GM08714 (cell line): ENCODE data around the gene OR6J1.
"Not testable (repeated sequence)": the region's sequence is repeated elsewhere in the genome, so short reads cannot be mapped to it uniquely, and the experiment has no call there.

Experiments used
- H3K4me3 ChIP-seq: fragments of 200-500 bp; sonication (Bioruptor generic); 2 replicates; pipeline ENCODE4 v1.5.1; 2014; ENCODE audit warnings: mild to moderate bottlenecking, low read length, inconsistent platforms
- ZNF274 ChIP-seq: IDR thresholded peaks from 2 replicates; pipeline ENCODE4 v1.6.1; 2012; ENCODE audit warnings: mild to moderate bottlenecking, low read depth, low read length

The OR6J1 gene

GRCh38 chr14:22630486-22630885, 13.7 kb downstream of the OR6J1 start:
- H3K4me3 ChIP-seq = no peak overlapping the region
- TF ChIP-seq ZNF274 = no peak

- no peak for TF ChIP-seq ZNF274
- H3K4me3 ChIP-seq = no peak overlapping the region
These were observed 14.1 kb downstream of the OR6J1 start for GRCh38 chr14:22630066-22630465.

GRCh38 chr14:22629361-22629760, 14.8 kb downstream of the OR6J1 start:
- no peak overlapping the region for H3K4me3 ChIP-seq
- no peak for TF ChIP-seq ZNF274

- no peak for TF ChIP-seq ZNF274
- H3K4me3 ChIP-seq = no peak overlapping the region
These were observed 16.5 kb downstream of the OR6J1 start for GRCh38 chr14:22627506-22628263.

- no peak overlapping the region for H3K4me3 ChIP-seq
- no peak for TF ChIP-seq ZNF274
These were observed 17.6 kb downstream of the OR6J1 start for GRCh38 chr14:22626590-22626989.

- no peak for TF ChIP-seq ZNF274
- no peak overlapping the region for H3K4me3 ChIP-seq
These were observed 21.1 kb downstream of the OR6J1 start for GRCh38 chr14:22623047-22623446.

GRCh38 chr14:22622255-22622654, 21.9 kb downstream of the OR6J1 start:
- no peak for TF ChIP-seq ZNF274
- H3K4me3 ChIP-seq = no peak overlapping the region

- not testable (repeated sequence) for H3K4me3 ChIP-seq
These were observed 28.4 kb downstream of the OR6J1 start for GRCh38 chr14:22615765-22616164.

GRCh38 chr14:22614240-22614799, 29.8 kb downstream of the OR6J1 start:
- no peak for TF ChIP-seq ZNF274
- no peak overlapping the region for H3K4me3 ChIP-seq

GRCh38 chr14:22613736-22614239, 30.4 kb downstream of the OR6J1 start:
- TF ChIP-seq ZNF274 = no peak
- H3K4me3 ChIP-seq = no peak overlapping the region

GRCh38 chr14:22613106-22613695, 31.0 kb downstream of the OR6J1 start:
- no peak for TF ChIP-seq ZNF274
- no peak overlapping the region for H3K4me3 ChIP-seq

GRCh38 chr14:22610931-22611330, 33.2 kb downstream of the OR6J1 start:
- no peak for TF ChIP-seq ZNF274

GRCh38 chr14:22607291-22607690, 36.9 kb downstream of the OR6J1 start:
- no peak for TF ChIP-seq ZNF274
- no peak overlapping the region for H3K4me3 ChIP-seq

More at GRCh38 chr14:22610931-22611330, 33.2 kb downstream of the OR6J1 start:
- H3K4me3 ChIP-seq = no peak overlapping the region

GRCh38 chr14:22606380-22606779, 37.8 kb downstream of the OR6J1 start:
- no peak overlapping the region for H3K4me3 ChIP-seq
- no peak for TF ChIP-seq ZNF274

GRCh38 chr14:22602862-22603261, 41.3 kb downstream of the OR6J1 start:
- no peak for TF ChIP-seq ZNF274
- no peak overlapping the region for H3K4me3 ChIP-seq
